ENCODE measurements around the gene TTLL11. TPM values are rescaled to one million over a fixed set of nuclear protein-coding genes. Genes with fewer than 3 reads are reported as not detected.

The TTLL11 gene
- total and polyA plus RNA-seq, 2 experiments from 2014 or later, result 0.57 to 1.4 TPM

GRCh38 chr9:122028089-122028488, 65.0 kb downstream of the TTLL11 start:
- H2AFZ ChIP-seq, result no peak overlapping the region
- H3K79me2 ChIP-seq (replicated peaks; ENCODE audit: insufficient read depth), result no peaks in the 10 kb centered on the region
- no peak overlapping the region for H3K4me3 ChIP-seq
- no peak overlapping the region for H3K27ac ChIP-seq (ENCODE audit: low read depth)
- H4K20me1 ChIP-seq (replicated peaks; ENCODE audit: insufficient read depth), result no peaks in the 10 kb centered on the region
- no peak for TF ChIP-seq ZNF331 (CRISPR knock-in tag; IDR thresholded peaks at IDR 0.05; ENCODE audit: low read depth)
- TF ChIP-seq JUNB (IDR thresholded peaks at IDR 0.05; ENCODE audit: unreplicated experiment), result no peak
- no peak for TF ChIP-seq REST (IDR thresholded peaks at IDR 0.05; ENCODE audit: unreplicated experiment)
- no peak for TF ChIP-seq ETS1 (IDR thresholded peaks at IDR 0.05)
- TF ChIP-seq CREB1 (CRISPR knock-in tag; IDR thresholded peaks at IDR 0.05; ENCODE audit: low read depth), result no peak
- TF ChIP-seq CTCF (conservative IDR thresholded peaks at IDR 0.05; ENCODE audit: low read depth in 2 of 2), result no peak
- TF ChIP-seq ZNF462 (CRISPR knock-in tag; IDR thresholded peaks at IDR 0.05), result no peak
- no peak for TF ChIP-seq POLR2AphosphoS5 (IDR thresholded peaks at IDR 0.05; ENCODE audit: low read depth)
- no peak for TF ChIP-seq ZNF114 (CRISPR knock-in tag; IDR thresholded peaks at IDR 0.05)
- no peak for TF ChIP-seq STAT1 (IDR thresholded peaks at IDR 0.05; ENCODE audit: unreplicated experiment)
- TF ChIP-seq EZH2phosphoT487 (IDR thresholded peaks at IDR 0.05; ENCODE audit: unreplicated experiment), result no peak
- no peak for TF ChIP-seq NANOG (IDR thresholded peaks at IDR 0.05; ENCODE audit: borderline replicate concordance)
- TF ChIP-seq EZH2 (IDR thresholded peaks at IDR 0.05; ENCODE audit: low read depth, unreplicated experiment), result no peak
- H3K4me3 Mint-ChIP-seq, result no peak overlapping the region
- ATAC-seq (no peak), DNase-seq (ENCODE audit: low spot score) (no peak)
- no peaks in the 10 kb centered on the region for H3K4me1 ChIP-seq (ENCODE audit: insufficient read depth)
- H3K9me2 ChIP-seq (ENCODE audit: insufficient read depth), result no peaks in the 10 kb centered on the region
- H3K36me3 ChIP-seq (ENCODE audit: insufficient read depth), result no peaks in the 10 kb centered on the region; the same call in 1 of the 2 replicates
- no peaks in the 10 kb centered on the region for H3F3A ChIP-seq (replicated peaks; ENCODE audit: low read depth)
- H3K36me3 Mint-ChIP-seq (ENCODE audit: low read depth), result 0 out of 3 replicates have a peak, but pooled peaks cover 4% of the 10 kb centered on the region
- no peak overlapping the region for H3K4me2 ChIP-seq
- peaks cover 6% of the 10 kb centered on the region; the same call in 1 of the 3 replicates for H3K9me3 Mint-ChIP-seq
- peaks cover 7% of the 10 kb centered on the region for H3K27me3 Mint-ChIP-seq (ENCODE audit: insufficient read depth, low read depth, poor library complexity)
- H3K27ac Mint-ChIP-seq, result no peak overlapping the region
- H3K4me1 Mint-ChIP-seq, result no peaks in the 10 kb centered on the region
- no peaks in the 10 kb centered on the region for H3K27me3 ChIP-seq (ENCODE audit: insufficient read depth)
